GM12891 (cell line): Measurements from ENCODE around the gene WDFY2.
"Not testable (repeated sequence)": the region's sequence is repeated elsewhere in the genome, so short reads cannot be mapped to it uniquely, and the experiment has no call there.

Experiments
- POLR2A ChIP-seq: IDR thresholded peaks from 2 replicates; pipeline ENCODE4 v1.6.1; 2011; ENCODE audit warnings: low read depth, low read length, control low read depth
- POLR2AphosphoS5 ChIP-seq: IDR thresholded peaks from 2 replicates; pipeline ENCODE4 v1.6.1; 2011; ENCODE audit warnings: low read depth, low read length, control low read depth
- POU2F2 ChIP-seq: IDR thresholded peaks from 2 replicates; pipeline ENCODE4 v1.6.1; 2011; ENCODE audit warnings: low read depth, mild to moderate bottlenecking, control low read depth, low read length, moderate library complexity
- SPI1 ChIP-seq: IDR thresholded peaks from 2 replicates; pipeline ENCODE4 v1.6.1; 2011; ENCODE audit warnings: low read depth, low read length, control low read depth
- TAF1 ChIP-seq: IDR thresholded peaks from 2 replicates; pipeline ENCODE4 v1.6.1; 2011; ENCODE audit warnings: low read depth, low read length, control low read depth

GRCh38 chr13:51695677-51696076 is 111.4 kb downstream of the WDFY2 start:
- TF ChIP-seq TAF1, POLR2A, POLR2AphosphoS5, SPI1, POU2F2: not testable (repeated sequence)
